Inferior parietal cortex (tissue), 1 donor: Measurements from ENCODE around the gene ADORA1.

Experiments
- DNase-seq: peaks from one replicate; pipeline ENCODE4 v3.0.0-alpha.2; 2016; ENCODE audit errors: extremely low spot score

ADORA1 gene

GRCh38 chr1:203121186-203122015 is 6.1 kb upstream of the ADORA1 start:
- DNase-seq = no peak

- no peak for DNase-seq
These were observed 5.4 kb upstream of the ADORA1 start for GRCh38 chr1:203122159-203122558.

- no peak for DNase-seq
These were observed 3.5 kb upstream of the ADORA1 start for GRCh38 chr1:203124011-203124410.

- no peak for DNase-seq
These were observed 2.8 kb upstream of the ADORA1 start for GRCh38 chr1:203124546-203125317.

- peak; percentile 62 for DNase-seq
These were observed 1.2 kb upstream of the ADORA1 start for GRCh38 chr1:203126151-203126865.

- DNase-seq = no peak
These were observed 460 bp upstream of the ADORA1 start for GRCh38 chr1:203126866-203127665.

GRCh38 chr1:203128431-203128715 is 847 bp downstream of the ADORA1 start:
- no peak for DNase-seq

- DNase-seq = no peak
These were observed 1.4 kb downstream of the ADORA1 start for GRCh38 chr1:203128716-203129500.

GRCh38 chr1:203129501-203130231 is 2.1 kb downstream of the ADORA1 start:
- peak; percentile 88 for DNase-seq

- DNase-seq = no peak
These were observed 2.9 kb downstream of the ADORA1 start for GRCh38 chr1:203130358-203130985.

- no peak for DNase-seq
These were observed 4.1 kb downstream of the ADORA1 start for GRCh38 chr1:203131548-203132200.

GRCh38 chr1:203133970-203134725 is 6.6 kb downstream of the ADORA1 start:
- DNase-seq = peak; percentile 67

- DNase-seq = no peak
These were observed 8.2 kb downstream of the ADORA1 start for GRCh38 chr1:203135636-203136305.

- no peak for DNase-seq
These were observed 9.0 kb downstream of the ADORA1 start for GRCh38 chr1:203136409-203137042.

GRCh38 chr1:203137324-203137723 is 9.8 kb downstream of the ADORA1 start:
- DNase-seq = no peak

- DNase-seq = no peak
These were observed 10.5 kb downstream of the ADORA1 start for GRCh38 chr1:203138066-203138465.

GRCh38 chr1:203139976-203140475 is 12.5 kb downstream of the ADORA1 start:
- no peak for DNase-seq
